PFSK-1 (cell line): ENCODE measurements around the gene WNT4.
A peak's percentile ranks its signal among the peaks of the same experiment; 100 is the strongest.

ENCODE experiments used
- FOXP2 ChIP-seq: optimal IDR thresholded peaks from 2 replicates; pipeline ENCODE3; 2011; ENCODE audit warnings: borderline replicate concordance, control low read depth, inconsistent platforms; ENCODE audit not compliant: insufficient read depth; ENCODE audit errors: extremely low read length, extremely low read depth
- POLR2AphosphoS5 ChIP-seq: IDR thresholded peaks from 2 replicates; pipeline ENCODE4 v1.6.1; 2012; ENCODE audit warnings: low read depth, mild to moderate bottlenecking, control low read depth, low read length, moderate library complexity
- REST ChIP-seq, 2 experiments: IDR thresholded peaks; 2 replicates each; pipeline versions ENCODE4 v1.6.1 to v1.8.0; 2011 to 2012; ENCODE audit warnings: low read depth in 2 of 2, low read length in 2 of 2, control low read depth in 1 of 2, inconsistent platforms in 1 of 2, mild to moderate bottlenecking in 1 of 2, moderate library complexity in 1 of 2; ENCODE audit not compliant: insufficient read depth in 1 of 2
- SIN3A ChIP-seq: IDR thresholded peaks from 2 replicates; pipeline ENCODE4 v1.6.1; 2012; ENCODE audit warnings: mild to moderate bottlenecking, low read length, moderate library complexity, borderline replicate concordance; ENCODE audit not compliant: insufficient read depth
- TAF1 ChIP-seq: IDR thresholded peaks from 2 replicates; pipeline ENCODE4 v1.6.1; 2012; ENCODE audit warnings: low read length, control low read depth, borderline replicate concordance; ENCODE audit not compliant: insufficient read depth

Gene WNT4

GRCh38 chr1:22114083-22115012 is 28.5 kb downstream of the WNT4 start:
- TF ChIP-seq FOXP2 (peak; percentile 54), SIN3A (peak; percentile 59; the same call in 1 of the 2 replicates), TAF1 (no peak), REST (IDR thresholded peaks at IDR 0.05; ENCODE audit: insufficient read depth in 1 of 2, low read depth in 2 of 2, low read length in 2 of 2) (0 out of 4 replicates have a peak, but pooled peaks of 1 of the 2 experiments have one; percentile 24)

DNA sequence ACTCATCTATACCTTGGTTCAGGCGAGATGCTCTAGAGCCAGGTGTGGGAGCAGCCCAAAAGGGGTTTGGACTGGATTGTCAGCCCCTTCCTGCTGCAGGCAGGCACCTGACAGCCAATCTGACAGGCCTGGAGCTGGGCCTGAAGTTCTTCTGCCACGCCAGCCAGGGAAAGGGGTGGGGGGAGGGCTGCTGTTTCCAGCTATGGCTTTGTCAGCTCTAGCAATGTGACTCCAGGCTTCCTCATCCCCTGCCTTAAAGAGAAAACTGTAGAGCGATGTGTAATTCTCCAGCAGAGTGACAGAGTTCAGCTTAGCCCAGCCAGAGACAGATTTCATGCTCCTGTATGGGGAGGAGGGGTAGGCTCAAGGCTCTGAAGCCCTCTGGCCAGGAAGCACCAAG is 30.3 kb downstream of the WNT4 start:
- TF ChIP-seq REST (IDR thresholded peaks at IDR 0.05; ENCODE audit: insufficient read depth in 1 of 2, low read depth in 2 of 2, low read length in 2 of 2) (no peak), SIN3A (no peak), FOXP2 (no peak), POLR2AphosphoS5 (no peak), TAF1 (no peak)

GRCh38 chr1:22111620-22112019 is 31.3 kb downstream of the WNT4 start:
- TF ChIP-seq FOXP2: no peak
- no peak for TF ChIP-seq TAF1
- TF ChIP-seq SIN3A: no peak
- no peak for TF ChIP-seq REST (IDR thresholded peaks at IDR 0.05; ENCODE audit: insufficient read depth in 1 of 2, low read depth in 2 of 2, low read length in 2 of 2)
- no peak for TF ChIP-seq POLR2AphosphoS5

- TF ChIP-seq TAF1 (no peak), REST (IDR thresholded peaks at IDR 0.05; ENCODE audit: insufficient read depth in 1 of 2, low read depth in 2 of 2, low read length in 2 of 2) (no peak), FOXP2 (no peak), SIN3A (no peak), POLR2AphosphoS5 (no peak)
Observed at GRCh38 chr1:22111115-22111514, 31.8 kb downstream of the WNT4 start.
